Tibial nerve (tissue), 4 donors: ENCODE data around the gene RBM34.
"Not testable (repeated sequence)": the region's sequence is repeated elsewhere in the genome, so short reads cannot be mapped to it uniquely, and the experiment has no call there.

Experiments
- EP300 ChIP-seq, 2 donors: sonication (generic); formaldehyde crosslinking; IDR thresholded peaks; one replicate each; pipeline ENCODE4 v1.6.1; 2017; ENCODE audit warnings: antibody characterized with exemption in 2 of 2, mild to moderate bottlenecking in 1 of 2
- TF ChIP-seq, protein P1 (sequence below), 5 experiments: fragments of 200-600 bp in 3 of 5; fragments of 450-650 bp in 2 of 5; sonication (generic) in 3 of 5; IDR thresholded peaks; one replicate each; pipeline ENCODE4 v1.5.1; 2016 to 2019; ENCODE audit warnings: antibody characterized with exemption in 5 of 5, mild to moderate bottlenecking in 3 of 5, moderate library complexity in 2 of 5

DNA sequence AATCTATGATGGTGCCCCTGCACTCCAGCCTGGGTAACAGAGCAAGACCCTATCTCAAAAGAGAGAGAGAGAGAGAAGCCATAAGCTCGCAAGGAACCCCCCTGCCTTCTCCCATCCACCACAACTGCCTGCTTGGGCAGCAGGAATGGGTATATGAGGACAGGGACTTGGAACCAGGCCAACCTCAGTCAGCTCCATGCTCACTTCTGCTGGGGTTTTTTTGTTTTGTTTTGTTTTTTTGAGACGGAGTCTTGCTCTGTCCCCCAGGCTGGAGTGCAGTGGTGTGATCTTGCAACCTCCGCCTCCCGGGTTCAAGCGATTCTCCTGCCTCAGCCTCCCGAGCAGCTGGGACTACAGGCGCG lies 69.0 kb downstream of the RBM34 start:
- TF ChIP-seq, protein P1, sequence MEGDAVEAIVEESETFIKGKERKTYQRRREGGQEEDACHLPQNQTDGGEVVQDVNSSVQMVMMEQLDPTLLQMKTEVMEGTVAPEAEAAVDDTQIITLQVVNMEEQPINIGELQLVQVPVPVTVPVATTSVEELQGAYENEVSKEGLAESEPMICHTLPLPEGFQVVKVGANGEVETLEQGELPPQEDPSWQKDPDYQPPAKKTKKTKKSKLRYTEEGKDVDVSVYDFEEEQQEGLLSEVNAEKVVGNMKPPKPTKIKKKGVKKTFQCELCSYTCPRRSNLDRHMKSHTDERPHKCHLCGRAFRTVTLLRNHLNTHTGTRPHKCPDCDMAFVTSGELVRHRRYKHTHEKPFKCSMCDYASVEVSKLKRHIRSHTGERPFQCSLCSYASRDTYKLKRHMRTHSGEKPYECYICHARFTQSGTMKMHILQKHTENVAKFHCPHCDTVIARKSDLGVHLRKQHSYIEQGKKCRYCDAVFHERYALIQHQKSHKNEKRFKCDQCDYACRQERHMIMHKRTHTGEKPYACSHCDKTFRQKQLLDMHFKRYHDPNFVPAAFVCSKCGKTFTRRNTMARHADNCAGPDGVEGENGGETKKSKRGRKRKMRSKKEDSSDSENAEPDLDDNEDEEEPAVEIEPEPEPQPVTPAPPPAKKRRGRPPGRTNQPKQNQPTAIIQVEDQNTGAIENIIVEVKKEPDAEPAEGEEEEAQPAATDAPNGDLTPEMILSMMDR (IDR thresholded peaks at IDR 0.05): not testable (repeated sequence)
- not testable (repeated sequence) for TF ChIP-seq EP300 (IDR thresholded peaks at IDR 0.05)
